ENCODE data around the gene PSMD1.
"Not testable (repeated sequence)": the region's sequence is repeated elsewhere in the genome, so short reads cannot be mapped to it uniquely, and the experiment has no call there.

PSMD1 gene

DNA sequence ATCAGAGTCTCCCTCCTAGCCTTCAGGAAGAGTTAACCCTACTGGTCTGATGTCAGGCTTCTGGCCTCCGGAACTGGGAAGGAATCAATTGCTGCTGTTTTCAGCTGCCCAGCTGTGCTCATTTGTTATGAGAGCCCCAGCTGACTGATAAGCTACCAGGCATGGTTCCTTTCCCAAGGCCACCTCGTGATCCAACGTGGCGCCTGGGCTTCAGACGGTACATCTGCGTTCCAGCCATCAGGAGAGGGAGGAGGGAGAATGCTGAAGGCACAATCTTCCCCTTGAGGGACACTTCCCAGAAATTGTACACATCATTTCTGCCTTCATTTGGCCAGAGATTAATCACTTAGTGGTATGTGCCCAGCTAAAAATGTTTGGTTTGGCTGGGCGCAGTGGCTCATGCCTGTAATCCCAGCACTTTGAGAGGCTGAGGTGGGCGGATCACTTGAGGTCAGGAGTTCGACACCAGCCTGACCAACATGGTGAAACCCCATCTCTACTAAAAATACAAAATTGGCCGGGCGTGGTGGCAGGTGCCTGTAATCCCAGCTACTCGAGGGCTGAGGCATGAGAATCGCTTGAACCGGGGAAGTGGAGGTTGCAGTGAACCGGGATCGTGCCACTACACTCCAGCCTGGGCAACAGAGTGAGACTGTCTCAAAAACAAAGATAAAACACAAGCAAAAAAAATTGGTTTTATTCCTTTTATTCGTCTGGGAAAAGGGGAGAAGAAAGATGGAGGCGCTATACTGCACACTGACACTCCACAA lies 131.3 kb downstream of the PSMD1 start:
- DNase-seq (ENCODE audit: low read depth), result no peak

GRCh38 chr2:231188506-231189170 lies 132.0 kb downstream of the PSMD1 start:
- DNase-seq (ENCODE audit: low read depth), result no peak

DNA sequence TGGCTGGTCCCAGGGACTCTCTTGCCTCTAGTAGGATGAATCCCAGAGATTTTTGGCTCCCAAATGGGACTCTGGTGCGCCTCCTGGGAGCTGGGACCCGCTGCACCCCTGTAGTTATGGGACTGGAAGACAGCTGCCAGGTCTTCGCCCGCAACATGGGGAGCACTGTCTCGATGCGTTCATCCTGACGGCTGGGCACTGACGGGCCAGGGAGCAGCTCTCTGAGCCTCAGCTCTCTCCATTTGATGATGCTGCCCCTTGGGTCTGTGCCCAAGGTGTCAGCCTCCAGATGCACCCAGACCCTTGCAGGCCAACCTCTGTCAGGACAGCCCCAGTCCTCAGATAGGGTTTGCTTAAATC lies 132.5 kb downstream of the PSMD1 start:
- DNase-seq (ENCODE audit: low read depth), result no peak

DNA sequence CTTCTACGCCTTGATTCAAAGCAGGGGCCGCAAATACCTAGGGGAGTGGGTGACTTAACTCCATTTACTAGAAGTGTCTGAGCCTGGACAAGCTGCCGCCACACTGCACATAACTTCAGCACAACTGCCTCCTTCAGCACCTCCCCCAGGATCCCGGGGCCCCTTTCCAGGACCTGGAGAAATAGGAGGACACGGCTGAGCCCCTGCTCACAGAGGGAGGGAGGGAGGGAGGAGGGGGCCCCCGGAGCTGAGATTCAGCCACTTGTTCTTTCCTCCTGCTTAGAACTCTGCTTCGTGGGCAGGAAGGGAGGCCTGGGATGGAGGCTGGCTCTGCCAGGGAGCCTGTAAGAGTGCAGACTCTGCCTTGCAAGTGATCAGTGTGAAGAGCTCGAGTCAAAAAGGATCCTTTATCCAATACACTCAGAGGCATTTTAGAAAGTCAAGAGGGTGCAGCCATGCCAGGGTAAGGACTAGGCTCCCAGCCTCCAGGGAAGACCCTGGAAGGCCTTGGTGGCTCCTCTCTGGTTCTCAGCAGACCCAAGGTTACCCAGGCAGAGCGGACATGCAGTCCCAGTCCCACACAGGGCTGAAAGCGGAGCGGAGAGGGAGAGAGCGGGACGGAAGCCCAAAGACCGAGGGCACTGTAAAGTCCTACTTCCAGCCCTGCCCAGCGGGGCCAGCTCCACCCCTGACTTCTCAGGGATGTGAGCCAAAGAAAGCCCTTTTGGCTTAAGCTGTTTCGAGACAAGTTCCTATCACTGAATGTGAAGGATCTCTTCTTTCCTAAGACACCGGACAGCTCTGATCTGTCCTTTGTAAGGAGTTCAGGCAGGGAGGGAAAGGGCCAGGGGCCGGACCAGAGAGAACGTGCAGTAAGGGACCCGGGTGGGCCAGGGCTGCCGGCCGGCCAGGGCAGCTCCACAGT lies 133.2 kb downstream of the PSMD1 start:
- DNase-seq (ENCODE audit: low read depth), result no peak

DNA sequence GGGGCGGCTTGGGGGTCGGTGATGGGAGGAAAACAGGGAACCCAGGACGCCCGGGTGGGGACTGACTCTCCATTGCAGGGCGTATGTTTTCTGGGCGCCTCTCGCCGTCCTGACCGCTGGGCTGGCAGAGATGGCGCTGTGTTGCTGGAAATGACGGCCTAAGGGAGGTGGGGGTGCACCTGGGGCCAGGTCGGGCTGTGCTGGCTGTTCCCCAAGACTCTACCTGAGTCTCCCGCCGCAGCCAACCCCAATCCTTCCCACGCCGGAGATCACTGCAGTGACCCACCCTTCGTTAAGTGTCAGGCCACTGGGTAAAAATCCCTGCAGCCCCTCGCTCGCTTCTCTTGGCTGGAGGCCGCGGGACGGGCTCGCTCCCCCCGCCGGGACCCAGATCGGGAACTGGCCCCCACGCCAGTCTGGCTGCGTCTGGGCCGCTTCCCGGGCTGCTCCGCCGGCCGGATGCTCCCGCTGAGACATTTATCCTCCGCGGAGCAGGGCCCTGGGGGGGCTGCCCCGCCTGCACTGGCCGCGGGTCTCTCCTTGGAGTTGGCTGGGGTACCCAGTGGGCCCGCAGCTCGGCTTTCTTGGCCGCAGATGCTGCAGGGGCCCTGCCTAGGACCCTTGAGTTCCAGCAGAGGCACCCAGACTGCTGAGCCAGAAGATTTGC lies 134.0 kb downstream of the PSMD1 start:
- DNase-seq (ENCODE audit: low read depth), result no peak

DNA sequence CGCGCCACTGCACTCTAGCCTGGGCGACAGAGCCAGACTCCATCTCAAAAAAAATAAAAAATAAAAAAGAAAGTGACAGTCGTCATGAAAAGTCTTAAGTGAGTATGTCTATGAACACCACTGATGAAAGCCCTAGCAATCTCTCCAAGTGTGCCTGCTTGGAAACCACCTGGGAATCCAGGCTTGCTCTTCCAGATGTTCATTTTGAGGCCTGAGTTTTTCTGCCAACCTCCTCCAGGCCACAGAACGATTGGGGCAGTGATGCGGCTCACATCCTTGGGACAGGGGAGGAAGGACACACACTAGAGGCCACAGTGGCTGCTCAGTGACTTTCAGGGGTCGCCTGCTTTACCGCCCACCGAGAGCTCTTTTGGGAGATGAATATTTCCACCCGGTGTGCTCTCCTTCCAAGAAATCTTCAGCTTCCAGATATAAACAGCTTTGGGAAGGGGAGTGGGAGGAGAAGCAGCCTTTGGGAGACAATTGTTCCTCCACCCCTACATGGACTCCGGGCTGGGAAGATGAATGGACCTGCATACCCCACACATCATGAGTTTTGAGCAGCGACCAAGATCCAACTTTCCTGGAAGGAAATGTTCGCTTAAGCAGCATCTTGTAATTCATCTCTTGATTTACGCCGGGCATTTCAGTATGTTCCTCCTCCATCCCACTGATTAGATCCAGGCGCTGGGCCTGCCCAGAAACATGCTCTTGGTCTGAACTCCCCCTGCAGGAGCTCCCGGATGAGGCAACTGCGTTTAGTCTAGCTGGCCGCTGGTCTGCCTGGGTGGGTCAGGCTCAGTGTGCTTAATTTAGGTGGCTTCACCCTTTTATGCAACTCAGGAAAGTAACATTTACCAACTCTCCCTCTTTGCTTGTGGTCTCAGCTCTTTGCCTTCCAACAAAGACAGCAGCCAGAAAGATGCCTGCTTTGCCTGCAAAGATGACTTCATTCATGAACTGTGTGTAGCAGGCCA lies 135.5 kb downstream of the PSMD1 start:
- no peak for DNase-seq (ENCODE audit: low read depth)

- DNase-seq (ENCODE audit: low read depth), result no peak
Measured at GRCh38 chr2:231193216-231193615, 136.5 kb downstream of the PSMD1 start.

- DNase-seq (ENCODE audit: low read depth), result no peak
Measured at GRCh38 chr2:231196592-231196991, 139.9 kb downstream of the PSMD1 start.

GRCh38 chr2:231197196-231197595 lies 140.5 kb downstream of the PSMD1 start:
- not testable (repeated sequence) for DNase-seq (ENCODE audit: low read depth)

DNA sequence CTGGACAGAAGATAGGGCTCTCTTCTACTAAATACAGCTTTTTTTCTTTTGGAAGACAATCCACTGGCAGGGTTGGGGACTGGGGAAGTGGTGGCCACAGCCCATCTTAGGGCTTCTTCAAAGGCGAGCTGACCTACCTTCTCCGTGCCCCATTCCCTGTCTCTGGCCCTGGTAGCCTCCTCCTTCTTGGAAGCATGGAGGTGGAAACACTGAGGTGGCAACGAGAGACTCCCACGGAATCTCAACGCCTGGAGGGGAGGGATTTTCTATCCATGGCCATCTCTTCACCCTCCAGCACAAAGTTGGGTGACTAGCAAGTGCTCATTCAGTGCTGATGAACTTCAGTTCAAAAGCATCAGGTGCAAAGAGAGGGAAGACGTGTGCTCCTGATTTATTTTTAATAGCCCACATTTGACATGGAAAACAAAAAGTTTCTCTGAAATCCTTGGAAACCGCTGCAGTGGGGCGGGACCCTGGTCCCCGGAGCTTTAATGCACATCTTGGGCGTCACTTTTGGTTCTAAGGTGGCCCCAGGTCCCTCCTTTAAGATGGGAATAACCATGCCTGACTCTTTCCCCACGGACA lies 141.1 kb downstream of the PSMD1 start:
- no peak for DNase-seq (ENCODE audit: low read depth)

DNA sequence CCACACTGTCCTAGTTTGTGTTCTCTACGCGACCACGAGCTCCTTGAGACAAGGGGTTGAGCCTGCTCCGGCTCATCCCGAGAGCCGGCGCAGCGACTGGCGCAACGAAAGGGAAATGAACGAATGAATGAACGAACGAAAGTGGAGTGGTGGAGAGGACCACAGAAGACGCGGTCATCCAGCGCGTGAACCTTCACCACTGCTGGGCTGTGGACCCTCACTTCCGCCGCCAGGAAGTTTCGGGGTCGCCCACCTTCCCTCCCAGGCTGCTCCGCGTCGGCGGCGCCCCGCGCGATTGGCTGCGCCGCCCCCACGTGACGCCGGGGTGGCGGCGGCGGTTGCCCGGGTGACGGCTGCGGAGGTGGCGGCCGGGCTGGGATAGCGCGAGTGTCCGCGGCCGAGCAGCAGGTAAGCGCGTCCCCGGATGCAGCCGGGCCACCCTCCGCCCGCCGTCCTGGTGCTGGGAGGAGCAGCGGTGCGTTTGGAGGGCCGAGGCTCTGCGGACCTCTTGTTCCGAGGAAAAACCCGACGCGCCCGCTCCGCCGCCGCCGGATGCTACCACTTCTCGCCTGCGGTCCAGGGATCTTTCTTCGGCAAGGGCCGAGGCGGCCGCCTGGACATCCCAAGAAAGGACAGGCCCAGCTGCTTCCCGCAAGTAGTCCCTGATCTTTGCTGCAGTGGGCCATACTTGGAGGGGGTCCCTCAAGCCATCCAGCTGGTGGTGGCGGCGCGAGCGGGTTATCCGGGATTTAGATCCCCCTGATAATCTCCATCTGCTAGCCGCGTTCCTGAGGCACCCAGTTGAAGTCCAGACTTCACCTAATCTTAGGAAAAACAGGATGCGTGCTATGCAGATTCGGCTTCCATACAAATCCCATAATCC lies 141.9 kb downstream of the PSMD1 start, which contains the start of gene ARMC9:
TSS of gene ARMC9 (plus strand) at position 341 of the 883 bp plus-strand sequence. CDS start 7,608 bp downstream, outside the sequence.
- DNase-seq (ENCODE audit: low read depth), result peak; percentile 64

- no peak for DNase-seq (ENCODE audit: low read depth)
Measured at GRCh38 chr2:231199219-231199618, 142.6 kb downstream of the PSMD1 start.

DNA sequence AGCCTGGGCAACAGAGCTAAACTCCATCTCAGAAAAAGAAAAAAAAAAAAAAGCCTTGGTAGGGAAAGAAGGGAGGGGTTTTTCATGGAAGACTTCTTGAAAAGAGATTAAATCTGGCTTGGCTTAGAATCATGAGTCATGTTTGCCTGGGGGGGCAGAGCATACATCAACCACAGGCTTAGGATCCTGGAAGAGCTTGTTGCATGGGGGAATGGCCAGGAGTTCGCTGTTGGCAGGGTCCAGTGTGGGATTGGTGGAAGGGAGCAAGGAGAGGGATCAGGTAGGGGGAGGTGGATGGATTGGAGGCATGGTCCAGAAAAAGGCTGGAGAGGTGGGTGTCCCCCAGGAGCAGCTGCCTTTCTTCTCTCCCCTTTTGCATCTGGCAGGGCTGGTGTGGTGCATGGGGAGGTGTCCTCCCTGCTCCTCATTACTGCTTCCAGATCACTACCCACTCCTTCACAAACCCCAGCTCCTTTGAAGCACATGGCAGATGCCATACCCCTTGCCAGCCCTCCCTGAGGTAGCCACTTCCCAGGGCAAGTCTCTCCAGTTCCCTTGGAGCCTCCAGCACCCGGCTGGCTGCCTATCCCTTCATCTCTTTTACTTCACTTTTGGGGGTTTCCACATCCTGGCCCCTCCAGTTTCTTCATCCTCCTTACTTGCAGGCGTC lies 144.3 kb downstream of the PSMD1 start:
- no peak for DNase-seq (ENCODE audit: low read depth)

DNA sequence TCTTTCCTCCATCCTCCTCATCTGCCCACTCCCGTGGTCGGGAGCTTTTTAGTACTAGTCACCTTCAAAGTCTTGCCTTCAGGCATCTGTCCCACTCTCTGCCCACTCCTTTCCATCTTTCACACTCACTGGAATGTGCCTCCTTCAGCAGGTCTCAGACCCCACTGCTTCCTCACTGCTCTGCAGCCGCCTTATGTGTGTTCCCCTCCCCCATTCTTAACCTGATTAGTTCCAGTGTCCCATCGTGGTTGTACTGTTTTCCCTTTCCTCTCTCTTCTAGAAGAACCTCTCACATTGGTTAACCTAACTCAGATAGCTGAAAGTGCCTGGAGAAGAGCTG lies 144.8 kb downstream of the PSMD1 start:
- DNase-seq (ENCODE audit: low read depth), result no peak

DNA sequence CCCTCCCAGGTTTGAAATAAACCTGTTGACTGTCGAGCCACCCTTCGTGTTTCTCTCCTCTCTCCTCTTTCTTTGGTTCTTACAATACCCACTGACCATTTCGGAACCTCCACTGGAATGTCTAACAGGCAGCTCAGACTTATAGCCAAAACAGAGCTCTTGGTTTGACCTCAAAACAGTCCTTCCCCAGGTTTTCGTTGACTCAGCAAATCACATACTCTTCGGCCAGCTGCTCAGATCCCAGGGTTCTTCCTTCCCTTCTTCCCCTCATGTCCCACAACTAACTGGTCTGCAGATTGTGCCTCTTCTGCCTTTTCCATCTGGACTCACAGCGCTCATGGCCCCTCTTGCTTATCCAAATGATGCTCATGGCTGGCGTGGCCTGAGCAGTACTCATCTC lies 146.4 kb downstream of the PSMD1 start:
- no peak for DNase-seq (ENCODE audit: low read depth)

- DNase-seq (ENCODE audit: low read depth), result no peak
Measured at GRCh38 chr2:231204146-231204545, 147.5 kb downstream of the PSMD1 start.

- no peak for DNase-seq (ENCODE audit: low read depth)
Measured at GRCh38 chr2:231204581-231204980, 147.9 kb downstream of the PSMD1 start.

- DNase-seq (ENCODE audit: low read depth), result no peak
Measured at GRCh38 chr2:231207734-231208133, 151.1 kb downstream of the PSMD1 start.

GRCh38 chr2:231210782-231211181 lies 154.1 kb downstream of the PSMD1 start:
- no peak for DNase-seq (ENCODE audit: low read depth)
